C4-2B (cell line): ENCODE measurements around the gene LRATD1.

ENCODE experiments used
- ZFX ChIP-seq: fragments of 450-650 bp; IDR thresholded peaks from 2 replicates; pipeline ENCODE4 v1.6.1; 2017
- TF ChIP-seq, protein P1 (sequence below): fragments of 450-650 bp; conservative IDR thresholded peaks from 2 replicates; pipeline ENCODE4 v1.5.1; 2017; ENCODE audit warnings: mild to moderate bottlenecking

DNA sequence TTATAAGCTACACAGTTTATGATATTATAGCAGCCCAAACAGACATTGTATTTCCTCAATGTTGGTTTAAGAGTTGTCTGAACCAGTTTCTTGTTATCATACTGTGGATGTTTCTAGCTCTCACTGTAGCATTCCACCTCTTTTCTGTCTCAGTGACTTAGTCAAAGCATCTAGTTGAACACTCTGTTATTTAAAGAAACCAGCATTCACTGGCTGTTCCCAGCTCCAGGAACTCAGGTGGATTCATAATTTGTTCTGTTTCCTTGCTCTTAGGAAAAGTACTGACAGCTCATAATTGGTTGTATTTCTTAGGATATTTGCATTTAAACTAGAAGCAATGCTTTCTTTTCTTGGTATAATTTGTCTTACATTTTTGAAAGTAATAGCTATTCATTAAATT is 17.5 kb downstream of the LRATD1 start:
- TF ChIP-seq, protein P1, sequence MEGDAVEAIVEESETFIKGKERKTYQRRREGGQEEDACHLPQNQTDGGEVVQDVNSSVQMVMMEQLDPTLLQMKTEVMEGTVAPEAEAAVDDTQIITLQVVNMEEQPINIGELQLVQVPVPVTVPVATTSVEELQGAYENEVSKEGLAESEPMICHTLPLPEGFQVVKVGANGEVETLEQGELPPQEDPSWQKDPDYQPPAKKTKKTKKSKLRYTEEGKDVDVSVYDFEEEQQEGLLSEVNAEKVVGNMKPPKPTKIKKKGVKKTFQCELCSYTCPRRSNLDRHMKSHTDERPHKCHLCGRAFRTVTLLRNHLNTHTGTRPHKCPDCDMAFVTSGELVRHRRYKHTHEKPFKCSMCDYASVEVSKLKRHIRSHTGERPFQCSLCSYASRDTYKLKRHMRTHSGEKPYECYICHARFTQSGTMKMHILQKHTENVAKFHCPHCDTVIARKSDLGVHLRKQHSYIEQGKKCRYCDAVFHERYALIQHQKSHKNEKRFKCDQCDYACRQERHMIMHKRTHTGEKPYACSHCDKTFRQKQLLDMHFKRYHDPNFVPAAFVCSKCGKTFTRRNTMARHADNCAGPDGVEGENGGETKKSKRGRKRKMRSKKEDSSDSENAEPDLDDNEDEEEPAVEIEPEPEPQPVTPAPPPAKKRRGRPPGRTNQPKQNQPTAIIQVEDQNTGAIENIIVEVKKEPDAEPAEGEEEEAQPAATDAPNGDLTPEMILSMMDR, result no peak
- no peak for TF ChIP-seq ZFX
